Astrocyte (in vitro differentiated cells and primary cell): ENCODE measurements around the gene STK39.

Experiments used
- EZH2 ChIP-seq: IDR thresholded peaks from 2 replicates; pipeline ENCODE4 v1.6.1; 2012; ENCODE audit warnings: mild to moderate bottlenecking, low read length, inconsistent platforms; ENCODE audit not compliant: insufficient read depth
- TF ChIP-seq, protein P1 (sequence below): IDR thresholded peaks from 2 replicates; pipeline ENCODE4 v1.5.1; 2011; ENCODE audit warnings: low read depth, mild to moderate bottlenecking, inconsistent platforms, low read length, moderate library complexity; ENCODE audit not compliant: insufficient read depth

DNA sequence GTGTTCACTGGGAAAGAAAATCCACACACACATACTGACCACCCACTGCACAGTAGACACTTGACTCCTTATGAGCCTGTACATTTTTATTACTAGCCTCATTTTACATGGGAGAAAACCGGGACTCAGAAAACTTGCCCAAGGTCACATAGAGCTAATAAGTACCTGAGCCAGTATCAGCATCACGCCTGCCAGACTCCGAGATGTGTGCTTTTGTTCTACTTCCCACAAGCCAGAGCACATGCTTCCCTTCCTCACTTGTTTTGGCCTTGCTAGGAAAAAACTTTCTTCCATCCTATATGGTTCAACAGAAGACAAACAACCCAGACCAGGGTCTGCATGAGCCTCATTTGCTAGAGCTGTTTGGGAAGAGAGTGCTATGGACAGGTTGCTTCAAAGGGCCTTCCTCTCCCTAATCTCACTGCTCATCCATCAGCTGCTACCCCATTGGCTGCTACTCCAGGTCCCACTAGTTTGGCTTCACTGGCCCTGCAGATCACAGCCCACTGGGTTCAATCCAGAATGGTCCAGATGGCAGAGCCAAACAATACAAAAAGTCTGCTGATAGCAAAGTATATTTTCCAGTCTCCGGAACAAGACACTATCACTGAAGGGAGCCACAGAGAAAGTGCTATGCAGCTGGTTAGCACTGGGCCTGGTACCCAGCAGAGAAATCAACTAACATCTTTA, 63.9 kb downstream of the STK39 start:
- TF ChIP-seq, protein P1, sequence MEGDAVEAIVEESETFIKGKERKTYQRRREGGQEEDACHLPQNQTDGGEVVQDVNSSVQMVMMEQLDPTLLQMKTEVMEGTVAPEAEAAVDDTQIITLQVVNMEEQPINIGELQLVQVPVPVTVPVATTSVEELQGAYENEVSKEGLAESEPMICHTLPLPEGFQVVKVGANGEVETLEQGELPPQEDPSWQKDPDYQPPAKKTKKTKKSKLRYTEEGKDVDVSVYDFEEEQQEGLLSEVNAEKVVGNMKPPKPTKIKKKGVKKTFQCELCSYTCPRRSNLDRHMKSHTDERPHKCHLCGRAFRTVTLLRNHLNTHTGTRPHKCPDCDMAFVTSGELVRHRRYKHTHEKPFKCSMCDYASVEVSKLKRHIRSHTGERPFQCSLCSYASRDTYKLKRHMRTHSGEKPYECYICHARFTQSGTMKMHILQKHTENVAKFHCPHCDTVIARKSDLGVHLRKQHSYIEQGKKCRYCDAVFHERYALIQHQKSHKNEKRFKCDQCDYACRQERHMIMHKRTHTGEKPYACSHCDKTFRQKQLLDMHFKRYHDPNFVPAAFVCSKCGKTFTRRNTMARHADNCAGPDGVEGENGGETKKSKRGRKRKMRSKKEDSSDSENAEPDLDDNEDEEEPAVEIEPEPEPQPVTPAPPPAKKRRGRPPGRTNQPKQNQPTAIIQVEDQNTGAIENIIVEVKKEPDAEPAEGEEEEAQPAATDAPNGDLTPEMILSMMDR = no peak
- TF ChIP-seq EZH2 = no peak
